ENCODE data around the gene ZNF766.

- TF ChIP-seq EP300 (IDR thresholded peaks at IDR 0.05): no peak
- TF ChIP-seq, protein P1, sequence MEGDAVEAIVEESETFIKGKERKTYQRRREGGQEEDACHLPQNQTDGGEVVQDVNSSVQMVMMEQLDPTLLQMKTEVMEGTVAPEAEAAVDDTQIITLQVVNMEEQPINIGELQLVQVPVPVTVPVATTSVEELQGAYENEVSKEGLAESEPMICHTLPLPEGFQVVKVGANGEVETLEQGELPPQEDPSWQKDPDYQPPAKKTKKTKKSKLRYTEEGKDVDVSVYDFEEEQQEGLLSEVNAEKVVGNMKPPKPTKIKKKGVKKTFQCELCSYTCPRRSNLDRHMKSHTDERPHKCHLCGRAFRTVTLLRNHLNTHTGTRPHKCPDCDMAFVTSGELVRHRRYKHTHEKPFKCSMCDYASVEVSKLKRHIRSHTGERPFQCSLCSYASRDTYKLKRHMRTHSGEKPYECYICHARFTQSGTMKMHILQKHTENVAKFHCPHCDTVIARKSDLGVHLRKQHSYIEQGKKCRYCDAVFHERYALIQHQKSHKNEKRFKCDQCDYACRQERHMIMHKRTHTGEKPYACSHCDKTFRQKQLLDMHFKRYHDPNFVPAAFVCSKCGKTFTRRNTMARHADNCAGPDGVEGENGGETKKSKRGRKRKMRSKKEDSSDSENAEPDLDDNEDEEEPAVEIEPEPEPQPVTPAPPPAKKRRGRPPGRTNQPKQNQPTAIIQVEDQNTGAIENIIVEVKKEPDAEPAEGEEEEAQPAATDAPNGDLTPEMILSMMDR (IDR thresholded peaks at IDR 0.05): peak; percentile 68
- TF ChIP-seq SMC3 (IDR thresholded peaks at IDR 0.05): peak; percentile 56
- no peak for TF ChIP-seq POLR2A (IDR thresholded peaks at IDR 0.05; ENCODE audit: low read length)
- no peak for TF ChIP-seq HOXA7 (CRISPR knock-in tag; IDR thresholded peaks at IDR 0.05)
- no peak for TF ChIP-seq ZNF302 (CRISPR knock-in tag; IDR thresholded peaks at IDR 0.05)
- peak; percentile 71 to 83 for TF ChIP-seq RAD21 (conservative IDR thresholded peaks at IDR 0.05 in 1 of 2, IDR thresholded peaks at IDR 0.05 in 1 of 2)
- TF ChIP-seq, protein P2, sequence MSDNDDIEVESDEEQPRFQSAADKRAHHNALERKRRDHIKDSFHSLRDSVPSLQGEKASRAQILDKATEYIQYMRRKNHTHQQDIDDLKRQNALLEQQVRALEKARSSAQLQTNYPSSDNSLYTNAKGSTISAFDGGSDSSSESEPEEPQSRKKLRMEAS (IDR thresholded peaks at IDR 0.05): no peak
- TF ChIP-seq RARB (CRISPR knock-in tag; IDR thresholded peaks at IDR 0.05): no peak
These were observed 31.5 kb upstream of the ZNF766 start for GRCh38 chr19:52237771-52238400.
